MCF 10A (cell line): ENCODE measurements around the gene ZNF683. TPM values are rescaled to one million over a fixed set of nuclear protein-coding genes. Genes with fewer than 3 reads are reported as not detected.

ENCODE experiments used
- BruUV-seq: library from RNA; stranded (reverse); fragments of 400-500 nt; replicated peaks from 2 replicates; lab custom pipeline; 2021; lab: Mats Ljungman, UMichigan
- CTCF ChIA-PET: fragments of 300-600 bp; sonication (Branson Sonifier 250); formaldehyde crosslinking; extraction: SDS; loops from one replicate; lab custom pipeline; 2021; ENCODE audit warnings: antibody characterized with exemption, inconsistent platforms; lab: Yijun Ruan, JAX
- POLR2A ChIA-PET: fragments of 300-600, 350-650 bp; sonication (Branson Sonifier 250); formaldehyde crosslinking; extraction: SDS; loops from one replicate; lab custom pipeline; 2020; ENCODE audit warnings: antibody characterized with exemption, inconsistent platforms; lab: Yijun Ruan, JAX
- DNase-seq: peaks from one replicate; pipeline ENCODE4 v3.0.0-alpha.2; 2018; ENCODE audit not compliant: unreplicated experiment
- H3K27ac Mint-ChIP-seq: one replicate; pipeline ENCODE4 v1.8.0; 2022; ENCODE audit warnings: mild to moderate bottlenecking, low read depth, mixed read lengths; ENCODE audit not compliant: unreplicated experiment
- H3K27me3 Mint-ChIP-seq: one replicate; pipeline ENCODE4 v1.8.0; 2022; ENCODE audit warnings: mixed read lengths; ENCODE audit not compliant: insufficient read depth, unreplicated experiment
- H3K36me3 Mint-ChIP-seq: one replicate; pipeline ENCODE4 v1.8.0; 2022; ENCODE audit warnings: mild to moderate bottlenecking, moderate library complexity, mixed read lengths; ENCODE audit not compliant: insufficient read depth, unreplicated experiment
- H3K4me1 Mint-ChIP-seq: one replicate; pipeline ENCODE4 v1.8.0; 2022; ENCODE audit warnings: mixed read lengths; ENCODE audit not compliant: insufficient read depth, unreplicated experiment
- H3K4me3 Mint-ChIP-seq: one replicate; pipeline ENCODE4 v1.8.0; 2022; ENCODE audit warnings: mild to moderate bottlenecking, moderate library complexity, mixed read lengths; ENCODE audit not compliant: unreplicated experiment
- H3K9me3 Mint-ChIP-seq: one replicate; pipeline ENCODE4 v1.8.0; 2022; ENCODE audit warnings: mixed read lengths; ENCODE audit not compliant: unreplicated experiment
- CTCF ChIP-seq: fragments of 200-600 bp; IDR thresholded peaks from one replicate; pipeline ENCODE4 v1.8.0; 2022; ENCODE audit warnings: antibody characterized with exemption, mild to moderate bottlenecking; ENCODE audit not compliant: unreplicated experiment
- intact Hi-C: fragments of 100-400 bp; cut with micrococcal nuclease; formaldehyde crosslinking; loops from 2 replicates; pipeline ENCODE4 v1.14.1; 2022
- total RNA-seq: library from RNA; stranded (reverse); gene quantifications from 2 replicates; pipeline ENCODE4 v1.2.3, GENCODE V29; 2022

The ZNF683 gene
- total RNA-seq, 1 experiment from 2014 or later = not detected

- H3K36me3 Mint-ChIP-seq = no peaks in the 10 kb centered on the region
- no TSS peak for BruUV-seq
- POLR2A ChIA-PET = no interaction called here
Measured at GRCh38 chr1:26409191-26409807, 36.7 kb upstream of the ZNF683 start.

GRCh38 chr1:26408604-26409003 is 36.1 kb upstream of the ZNF683 start:
- peak; percentile 76 for DNase-seq
- CTCF ChIA-PET = interaction anchor here (0.7 to 1.6 kb wide), 2 partner anchors 9 to 46 kb away, joined by 3 to 4 read pairs; no protein-coding TSS in a partner anchor
- no peak for TF ChIP-seq CTCF
- Mint-ChIP-seq H3K4me1 (peaks cover 8% of the 10 kb centered on the region), H3K27ac (no peak overlapping the region), H3K4me3 (no peak overlapping the region), H3K27me3 (peaks cover 55% of the 10 kb centered on the region), H3K9me3 (no peaks in the 10 kb centered on the region), H3K36me3 (no peaks in the 10 kb centered on the region)
- no TSS peak for BruUV-seq
- POLR2A ChIA-PET = interaction anchor here (0.6 kb wide), 1 partner anchor 9 kb away, joined by 3 read pairs; no protein-coding TSS in a partner anchor
- intact Hi-C loops = no loop called here

More at GRCh38 chr1:26409191-26409807, 36.7 kb upstream of the ZNF683 start:
- no peak for TF ChIP-seq CTCF
- CTCF ChIA-PET = no interaction called here
- no peak for DNase-seq
- peaks cover 62% of the 10 kb centered on the region for H3K27me3 Mint-ChIP-seq
- peaks cover 8% of the 10 kb centered on the region for H3K4me1 Mint-ChIP-seq
- H3K27ac Mint-ChIP-seq = no peak overlapping the region
- H3K9me3 Mint-ChIP-seq = no peaks in the 10 kb centered on the region
- H3K4me3 Mint-ChIP-seq = no peak overlapping the region
- intact Hi-C loops = no loop called here

GRCh38 chr1:26405281-26405915 is 32.8 kb upstream of the ZNF683 start:
- POLR2A ChIA-PET = interaction anchor here (0.7 kb wide), 1 partner anchor 105 kb away, joined by 3 read pairs; no protein-coding TSS in a partner anchor
- BruUV-seq = no TSS peak
- no peak overlapping the region for H3K27ac Mint-ChIP-seq
- intact Hi-C loops = no loop called here
- H3K27me3 Mint-ChIP-seq = peaks cover 23% of the 10 kb centered on the region
- DNase-seq = no peak
- no peaks in the 10 kb centered on the region for H3K36me3 Mint-ChIP-seq
- H3K4me1 Mint-ChIP-seq = peaks cover 13% of the 10 kb centered on the region
- CTCF ChIA-PET = interaction anchor here (0.6 to 3.8 kb wide), 4 partner anchors 8 to 795 kb away, joined by 3 to 26 read pairs (median 4); no protein-coding TSS in a partner anchor
- H3K4me3 Mint-ChIP-seq = no peak overlapping the region
- H3K9me3 Mint-ChIP-seq = no peaks in the 10 kb centered on the region
- TF ChIP-seq CTCF = no peak

GRCh38 chr1:26404641-26405040 is 32.1 kb upstream of the ZNF683 start:
- Mint-ChIP-seq H3K27ac (no peak overlapping the region), H3K4me3 (no peak overlapping the region), H3K36me3 (no peaks in the 10 kb centered on the region), H3K9me3 (no peaks in the 10 kb centered on the region), H3K4me1 (peaks cover 13% of the 10 kb centered on the region), H3K27me3 (peaks cover 16% of the 10 kb centered on the region)
- BruUV-seq = no TSS peak
- ChIA-PET CTCF (interaction anchor here (3.8 kb wide), 1 partner anchor 12 kb away, joined by 26 read pairs; no protein-coding TSS in a partner anchor), POLR2A (no interaction called here)
- no peak for DNase-seq
- TF ChIP-seq CTCF = no peak
- intact Hi-C loops = no loop called here
